ENCODE data around the gene CLDN6.

- TF ChIP-seq POLR2A (IDR thresholded peaks at IDR 0.05) = no peak
- no peak for TF ChIP-seq CTCF (IDR thresholded peaks at IDR 0.05)
- no peak for TF ChIP-seq EP300 (IDR thresholded peaks at IDR 0.05)
These were observed 24.4 kb upstream of the CLDN6 start for GRCh38 chr16:3042376-3042775.

Measured in ovary (tissue), 3 donors.